IMR-90 (cell line): ENCODE measurements around the gene FBLIM1. TPM values are rescaled to one million over a fixed set of nuclear protein-coding genes. Genes with fewer than 3 reads are reported as not detected.

ENCODE experiments used
- ATAC-seq: fragments of 200-7000 bp; cut with Tn5 transposase; 2 replicates; pipeline ENCODE4 v1.9.1; 2020; ENCODE audit warnings: low read depth, mild to moderate bottlenecking, moderate library complexity
- BruUV-seq: library from RNA; stranded (reverse); fragments of 400-500 nt; replicated peaks from 2 replicates; lab custom pipeline; 2021; lab: Mats Ljungman, UMichigan
- CTCF ChIA-PET: fragments of 300-600 bp; formaldehyde crosslinking; extraction: SDS; loops from one replicate; lab custom pipeline; 2021; ENCODE audit warnings: antibody characterized with exemption; lab: Yijun Ruan, JAX
- POLR2A ChIA-PET: fragments of 300-600 bp; sonication (Branson Sonifier 250); formaldehyde crosslinking; loops from one replicate; lab custom pipeline; 2022; ENCODE audit warnings: antibody characterized with exemption; ENCODE audit not compliant: unreplicated experiment; lab: Charles Lee
- DNase-seq: peaks from one replicate; pipeline ENCODE4 v3.0.0; 2013
- H2AFZ ChIP-seq: replicated peaks from 2 replicates; pipeline ENCODE3; 2013; ENCODE audit warnings: low read length, mild to moderate bottlenecking; ENCODE audit not compliant: poor library complexity
- H2AK5ac ChIP-seq: 2 replicates; pipeline ENCODE4 v1.6.1; 2013; ENCODE audit warnings: low read depth, low read length, inconsistent platforms
- H2AK9ac ChIP-seq: replicated peaks from 2 replicates; pipeline ENCODE3; 2013; ENCODE audit warnings: mild to moderate bottlenecking, low read depth, low read length, moderate library complexity; ENCODE audit not compliant: poor library complexity
- H2BK120ac ChIP-seq: 2 replicates; pipeline ENCODE4 v1.6.1; 2013; ENCODE audit warnings: low read depth, low read length, inconsistent platforms
- H2BK15ac ChIP-seq: 3 replicates; pipeline ENCODE4 v1.6.1; 2013; ENCODE audit warnings: low read depth, low read length, inconsistent platforms
- H2BK20ac ChIP-seq: 2 replicates; pipeline ENCODE4 v1.6.1; 2013; ENCODE audit warnings: low read depth, mild to moderate bottlenecking, inconsistent platforms, low read length, moderate library complexity
- H2BK5ac ChIP-seq: 2 replicates; pipeline ENCODE4 v1.6.1; 2013; ENCODE audit warnings: mild to moderate bottlenecking, low read depth, low read length, inconsistent platforms; ENCODE audit not compliant: poor library complexity, severe bottlenecking
- H3K14ac ChIP-seq: replicated peaks from 2 replicates; pipeline ENCODE4 v1.6.1; 2013; ENCODE audit warnings: low read depth, low read length, inconsistent platforms
- H3K18ac ChIP-seq: 2 replicates; pipeline ENCODE4 v1.6.1; 2013; ENCODE audit warnings: low read depth, low read length, control low read depth
- H3K23ac ChIP-seq: 2 replicates; pipeline ENCODE4 v1.6.1; 2013; ENCODE audit warnings: low read depth, low read length, inconsistent platforms
- H3K27ac ChIP-seq: 2 replicates; pipeline ENCODE4 v1.5.1; 2013; ENCODE audit warnings: mild to moderate bottlenecking, control low read depth, low read length; ENCODE audit not compliant: insufficient read depth
- H3K27me3 ChIP-seq: 2 replicates; pipeline ENCODE4 v1.6.1; 2013; ENCODE audit warnings: low read length; ENCODE audit not compliant: control insufficient read depth, insufficient read depth
- H3K36me3 ChIP-seq: 2 replicates; pipeline ENCODE4 v1.6.1; 2013; ENCODE audit warnings: low read length, mixed read lengths; ENCODE audit not compliant: control insufficient read depth, insufficient read depth
- H3K4ac ChIP-seq: 2 replicates; pipeline ENCODE4 v1.6.1; 2013; ENCODE audit warnings: low read depth, low read length, inconsistent platforms
- H3K4me1 ChIP-seq: 2 replicates; pipeline ENCODE4 v1.6.1; 2013; ENCODE audit warnings: low read length, mixed read lengths; ENCODE audit not compliant: control insufficient read depth, insufficient read depth
- H3K4me2 ChIP-seq: 2 replicates; pipeline ENCODE4 v1.6.1; 2013; ENCODE audit warnings: low read depth, mild to moderate bottlenecking, control low read depth, low read length, moderate library complexity
- H3K4me3 ChIP-seq: 2 replicates; pipeline ENCODE4 v1.5.1; 2013; ENCODE audit warnings: low read depth, mild to moderate bottlenecking, control low read depth, low read length, moderate library complexity; ENCODE audit not compliant: insufficient read depth
- H3K56ac ChIP-seq: 2 replicates; pipeline ENCODE4 v1.6.1; 2013; ENCODE audit warnings: low read length, inconsistent platforms; ENCODE audit not compliant: insufficient read depth; ENCODE audit errors: extremely low read depth
- H3K79me1 ChIP-seq, 2 experiments: 2 replicates each; pipeline ENCODE4 v1.6.1; 2013; ENCODE audit warnings: low read length in 2 of 2, inconsistent platforms in 1 of 2, low read depth in 1 of 2
- H3K9ac ChIP-seq: 2 replicates; pipeline ENCODE4 v1.6.1; 2013; ENCODE audit warnings: low read depth, low read length, control low read depth
- H3K9me1 ChIP-seq: 2 replicates; pipeline ENCODE4 v1.6.1; 2013; ENCODE audit warnings: low read length, inconsistent platforms; ENCODE audit not compliant: insufficient read depth
- H3K9me3 ChIP-seq: 2 replicates; pipeline ENCODE4 v1.6.1; 2013; ENCODE audit warnings: low read length; ENCODE audit not compliant: control insufficient read depth, insufficient read depth
- H4K20me1 ChIP-seq: 2 replicates; pipeline ENCODE4 v1.6.1; 2013; ENCODE audit warnings: low read length, inconsistent platforms; ENCODE audit not compliant: insufficient read depth
- H4K5ac ChIP-seq: 2 replicates; pipeline ENCODE4 v1.6.1; 2013; ENCODE audit warnings: mild to moderate bottlenecking, low read depth, low read length, control low read depth
- H4K8ac ChIP-seq, 2 experiments: 2 replicates each; pipeline ENCODE4 v1.6.1; 2013; ENCODE audit warnings: low read depth in 2 of 2, low read length in 2 of 2, control low read depth in 1 of 2, inconsistent platforms in 1 of 2
- H4K91ac ChIP-seq: 2 replicates; pipeline ENCODE4 v1.6.1; 2013; ENCODE audit warnings: low read depth, low read length, inconsistent platforms; ENCODE audit not compliant: insufficient read depth
- BHLHE40 ChIP-seq: fragments of 150-350 bp; IDR thresholded peaks from 2 replicates; pipeline ENCODE4 v1.6.1; 2016; ENCODE audit warnings: mild to moderate bottlenecking, low read depth, low read length
- CEBPB ChIP-seq: IDR thresholded peaks from 2 replicates; pipeline ENCODE4 v1.6.1; 2012; ENCODE audit warnings: low read depth, low read length, improper control_type of control experiment
- CHD1 ChIP-seq: IDR thresholded peaks from 2 replicates; pipeline ENCODE4 v1.6.1; 2012; ENCODE audit warnings: low read depth, low read length, improper control_type of control experiment
- FOS ChIP-seq: fragments of 150-350 bp; IDR thresholded peaks from 2 replicates; pipeline ENCODE4 v1.6.1; 2016; ENCODE audit warnings: low read depth, low read length
- MAFK ChIP-seq: IDR thresholded peaks from 2 replicates; pipeline ENCODE4 v1.6.1; 2012; ENCODE audit warnings: low read depth, low read length, improper control_type of control experiment
- NFE2L2 ChIP-seq: fragments of 150-350 bp; IDR thresholded peaks from 2 replicates; pipeline ENCODE4 v1.6.1; 2016; ENCODE audit warnings: low read depth, mild to moderate bottlenecking, low read length
- POLR2A ChIP-seq: IDR thresholded peaks from 2 replicates; pipeline ENCODE4 v1.6.1; 2012; ENCODE audit warnings: mild to moderate bottlenecking, low read depth, low read length
- RAD21 ChIP-seq: IDR thresholded peaks from 2 replicates; pipeline ENCODE4 v1.6.1; 2012; ENCODE audit warnings: low read length, improper control_type of control experiment
- RCOR1 ChIP-seq: IDR thresholded peaks from 2 replicates; pipeline ENCODE4 v1.6.1; 2012; ENCODE audit warnings: mild to moderate bottlenecking, low read length, improper control_type of control experiment; ENCODE audit not compliant: insufficient replicate concordance
- RFX5 ChIP-seq: IDR thresholded peaks from 2 replicates; pipeline ENCODE4 v1.8.0; 2012; ENCODE audit warnings: low read depth, mild to moderate bottlenecking, low read length, moderate library complexity
- SMC3 ChIP-seq: fragments of 150-350 bp; IDR thresholded peaks from 2 replicates; pipeline ENCODE4 v1.6.1; 2016; ENCODE audit warnings: low read depth, mild to moderate bottlenecking, antibody characterized with exemption, low read length, moderate library complexity
- USF2 ChIP-seq: fragments of 150-350 bp; IDR thresholded peaks from 2 replicates; pipeline ENCODE4 v1.6.1; 2017; ENCODE audit warnings: mild to moderate bottlenecking, antibody characterized with exemption, low read length, low read depth
- WGBS, 2 experiments: methylation state at CpG; one replicate each; pipeline versions ENCODE4 v1.1.5 to v1.1.7; 2013; ENCODE audit warnings: missing lambda C conversion rate in 2 of 2; ENCODE audit not compliant: insufficient read length in 1 of 2; ENCODE audit errors: extremely low coverage in 2 of 2; 5-methylcytosine and 5-hydroxymethylcytosine counted together
- dilution Hi-C: fragments of 300-500 bp; cut with HindIII; formaldehyde crosslinking; loops from one replicate; pipeline ENCODE4 v1.14.3; 2018; ENCODE audit warnings: low sequenced_read_pairs; ENCODE audit not compliant: unreplicated experiment
- in situ Hi-C: fragments of 300-500 bp; cut with MboI; formaldehyde crosslinking; loops from 3 replicates; pipeline ENCODE4 v1.14.3; 2019; ENCODE audit warnings: low sequenced_read_pairs, inconsistent platforms, mixed read lengths
- intact Hi-C: fragments of 100-400 bp; cut with micrococcal nuclease; formaldehyde crosslinking; loops from 2 replicates; pipeline ENCODE4 v1.10.0; 2022
- polyA plus RNA-seq, 3 experiments: library from polyadenylated mRNA; depleted of rRNA; stranded (reverse); fragments of >200 nt; gene quantifications; 2 replicates each; pipeline ENCODE4 v1.2.3, GENCODE V29; 2012; ENCODE audit warnings: low replicate concordance in 1 of 3
- total RNA-seq: library from RNA; depleted of rRNA; stranded (reverse); fragments of >200 nt; gene quantifications from 2 replicates; pipeline ENCODE4 v1.2.3, GENCODE V29; 2012
- TF ChIP-seq, protein P1 (sequence below): conservative IDR thresholded peaks from 2 replicates; pipeline ENCODE4 v1.5.1; 2012; ENCODE audit warnings: mild to moderate bottlenecking, low read depth, low read length, improper control_type of control experiment
- TF ChIP-seq, protein P2 (sequence below): fragments of 150-350 bp; IDR thresholded peaks from 2 replicates; pipeline ENCODE4 v1.6.1; 2016; ENCODE audit warnings: low read depth, mild to moderate bottlenecking, low read length, moderate library complexity, borderline replicate concordance

The FBLIM1 gene
- total and polyA plus RNA-seq, 2 of the 4 experiments (the other 2 are of a cell fraction): 52.2 to 140 TPM

- Histone ChIP-seq H4K8ac (peak overlapping the region in 1 of 2 experiments; percentile 6; a peak in 1 of 4 replicates), H3K4ac (peak overlapping the region; percentile 44), H3K4me1 (peaks cover 6% of the 10 kb centered on the region; the same call in 1 of the 2 replicates), H3K9me1 (peaks cover 8% of the 10 kb centered on the region), H3K9me3 (no peaks in the 10 kb centered on the region), H3K56ac (no peak overlapping the region), H2BK120ac (no peak overlapping the region), H3K27me3 (no peaks in the 10 kb centered on the region), H3K36me3 (peaks cover 18% of the 10 kb centered on the region), H3K18ac (peak overlapping the region; percentile 13; the same call in 1 of the 2 replicates), H4K91ac (peak overlapping the region; percentile 36; the same call in 1 of the 2 replicates), H2BK20ac (no peak overlapping the region), H3K14ac (0 out of 2 replicates have a peak overlapping the region, but pooled peaks have one; percentile 5), H2BK5ac (peak overlapping the region; percentile 36), H4K20me1 (no peaks in the 10 kb centered on the region; the same call in none of the 2 replicates), H3K79me1 (peaks cover 0 to 9% of the 10 kb centered on the region in 2 experiments; a peak in 2 of 4 replicates), H2AK9ac (peak overlapping the region; percentile 42), H2AFZ (peak overlapping the region; percentile 0), H3K9ac (no peak overlapping the region), H3K4me2 (no peak overlapping the region), H4K5ac (no peak overlapping the region), H3K4me3 (no peak overlapping the region), H2BK15ac (no peak overlapping the region), H3K23ac (no peak overlapping the region), H3K27ac (no peak overlapping the region), H2AK5ac (peak overlapping the region; percentile 3; the same call in 1 of the 2 replicates)
- dilution Hi-C loops (no loop called here), in situ Hi-C loops (loop anchor here (25.0 kb wide), 1 partner anchor 399 kb away; no protein-coding TSS in a partner anchor), intact Hi-C loops (loop anchor here (1.0 kb wide), 1 partner anchor 268 kb away; no protein-coding TSS in a partner anchor)
- WGBS, 2 experiments: 79% methylated on average over 8 of the region's 13 CpGs; no CpG with 5 or more reads in 1 of the 2 experiments
- ChIA-PET POLR2A (interaction anchor here (0.5 kb wide), 1 partner anchor 19 kb away, joined by 6 read pairs; no protein-coding TSS in a partner anchor), CTCF (interaction anchor here (1.0 kb wide), 1 partner anchor 10 kb away, joined by 3 read pairs; no protein-coding TSS in a partner anchor)
- DNase-seq: peak; percentile 75
- BruUV-seq: no TSS peak
- peak; percentile 28 for ATAC-seq
- TF ChIP-seq, protein P1, sequence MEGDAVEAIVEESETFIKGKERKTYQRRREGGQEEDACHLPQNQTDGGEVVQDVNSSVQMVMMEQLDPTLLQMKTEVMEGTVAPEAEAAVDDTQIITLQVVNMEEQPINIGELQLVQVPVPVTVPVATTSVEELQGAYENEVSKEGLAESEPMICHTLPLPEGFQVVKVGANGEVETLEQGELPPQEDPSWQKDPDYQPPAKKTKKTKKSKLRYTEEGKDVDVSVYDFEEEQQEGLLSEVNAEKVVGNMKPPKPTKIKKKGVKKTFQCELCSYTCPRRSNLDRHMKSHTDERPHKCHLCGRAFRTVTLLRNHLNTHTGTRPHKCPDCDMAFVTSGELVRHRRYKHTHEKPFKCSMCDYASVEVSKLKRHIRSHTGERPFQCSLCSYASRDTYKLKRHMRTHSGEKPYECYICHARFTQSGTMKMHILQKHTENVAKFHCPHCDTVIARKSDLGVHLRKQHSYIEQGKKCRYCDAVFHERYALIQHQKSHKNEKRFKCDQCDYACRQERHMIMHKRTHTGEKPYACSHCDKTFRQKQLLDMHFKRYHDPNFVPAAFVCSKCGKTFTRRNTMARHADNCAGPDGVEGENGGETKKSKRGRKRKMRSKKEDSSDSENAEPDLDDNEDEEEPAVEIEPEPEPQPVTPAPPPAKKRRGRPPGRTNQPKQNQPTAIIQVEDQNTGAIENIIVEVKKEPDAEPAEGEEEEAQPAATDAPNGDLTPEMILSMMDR: no peak
- TF ChIP-seq BHLHE40 (no peak), MAFK (no peak), SMC3 (no peak), NFE2L2 (no peak), USF2 (no peak), RCOR1 (no peak), RAD21 (no peak), CHD1 (no peak), POLR2A (no peak), FOS (no peak; the same call in 1 of the 2 replicates), RFX5 (no peak), CEBPB (no peak)
- TF ChIP-seq, protein P2, sequence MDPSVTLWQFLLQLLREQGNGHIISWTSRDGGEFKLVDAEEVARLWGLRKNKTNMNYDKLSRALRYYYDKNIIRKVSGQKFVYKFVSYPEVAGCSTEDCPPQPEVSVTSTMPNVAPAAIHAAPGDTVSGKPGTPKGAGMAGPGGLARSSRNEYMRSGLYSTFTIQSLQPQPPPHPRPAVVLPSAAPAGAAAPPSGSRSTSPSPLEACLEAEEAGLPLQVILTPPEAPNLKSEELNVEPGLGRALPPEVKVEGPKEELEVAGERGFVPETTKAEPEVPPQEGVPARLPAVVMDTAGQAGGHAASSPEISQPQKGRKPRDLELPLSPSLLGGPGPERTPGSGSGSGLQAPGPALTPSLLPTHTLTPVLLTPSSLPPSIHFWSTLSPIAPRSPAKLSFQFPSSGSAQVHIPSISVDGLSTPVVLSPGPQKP: no peak
Measured at GRCh38 chr1:15788624-15789301, 30.2 kb downstream of the FBLIM1 start.
